Measurements from ENCODE around the gene BBC3.

The BBC3 gene

GRCh38 chr19:47188507-47189033, 42.4 kb downstream of the BBC3 start:
- no peak for DNase-seq

- DNase-seq: no peak
Observed at GRCh38 chr19:47187797-47188196, 43.2 kb downstream of the BBC3 start.

DNA sequence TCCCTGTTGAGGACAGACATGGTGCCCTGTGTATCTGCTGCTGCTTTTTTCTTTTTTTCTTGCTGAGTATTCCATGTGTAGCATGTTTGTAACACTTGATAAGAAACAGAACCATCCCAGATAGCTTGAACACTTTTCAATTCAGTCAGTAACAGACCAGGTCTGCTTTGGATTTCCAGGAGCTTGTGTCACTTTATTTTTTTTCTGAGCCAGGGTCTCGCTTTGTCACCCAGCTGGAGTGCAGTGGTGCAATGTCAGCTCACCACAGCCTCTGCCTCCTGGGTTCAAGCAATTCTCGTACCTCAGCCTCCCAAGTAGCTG, 43.7 kb downstream of the BBC3 start:
- no peak for DNase-seq

DNA sequence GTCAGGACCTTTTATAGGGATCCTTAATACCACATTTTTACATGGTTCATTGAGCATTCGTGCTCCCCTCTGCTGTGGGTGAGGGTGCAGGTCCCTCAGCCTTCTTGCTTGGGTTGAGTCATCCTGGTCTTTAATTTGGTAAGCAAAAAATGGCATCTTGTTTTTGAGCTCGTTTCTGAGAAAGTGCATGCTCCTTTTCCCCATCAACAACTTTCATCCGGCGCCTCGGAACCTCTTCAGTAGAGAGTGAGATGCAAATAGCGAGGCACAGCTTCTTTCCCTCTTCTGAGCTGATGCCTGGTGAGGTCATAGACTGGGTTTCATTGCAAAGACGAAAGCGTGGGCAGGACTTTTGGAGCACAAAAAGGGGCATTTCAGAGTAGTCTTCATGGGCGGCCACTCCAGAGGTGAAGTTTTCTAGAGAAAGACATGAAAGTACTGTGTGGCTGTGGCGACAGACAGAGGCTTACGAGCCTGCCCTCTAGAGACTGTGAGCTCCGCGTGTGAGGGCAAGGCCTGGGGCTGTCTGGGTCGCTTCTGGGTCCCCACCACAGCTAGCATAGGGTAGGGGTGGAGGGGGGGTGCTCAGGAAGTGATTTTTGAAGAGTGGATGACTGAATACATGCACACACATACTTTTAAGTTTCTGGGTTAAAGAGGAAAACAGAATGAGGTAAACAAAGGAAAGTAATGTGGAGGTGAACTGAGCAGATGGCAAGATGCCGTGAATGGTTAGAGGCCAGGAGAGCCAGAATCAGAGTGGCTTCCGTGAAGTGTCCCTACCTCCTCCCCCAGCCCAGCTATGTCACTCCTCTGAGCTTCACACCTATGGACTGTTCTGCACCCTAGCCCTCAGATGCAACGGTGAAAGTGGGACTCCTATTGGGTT, 44.3 kb downstream of the BBC3 start:
- no peak for DNase-seq

- DNase-seq: no peak
Observed at GRCh38 chr19:47183601-47184000, 47.4 kb downstream of the BBC3 start.

- DNase-seq: no peak
Observed at GRCh38 chr19:47179653-47180310, 51.2 kb downstream of the BBC3 start.

- no peak for DNase-seq
Observed at GRCh38 chr19:47176627-47177090, 54.3 kb downstream of the BBC3 start.

DNA sequence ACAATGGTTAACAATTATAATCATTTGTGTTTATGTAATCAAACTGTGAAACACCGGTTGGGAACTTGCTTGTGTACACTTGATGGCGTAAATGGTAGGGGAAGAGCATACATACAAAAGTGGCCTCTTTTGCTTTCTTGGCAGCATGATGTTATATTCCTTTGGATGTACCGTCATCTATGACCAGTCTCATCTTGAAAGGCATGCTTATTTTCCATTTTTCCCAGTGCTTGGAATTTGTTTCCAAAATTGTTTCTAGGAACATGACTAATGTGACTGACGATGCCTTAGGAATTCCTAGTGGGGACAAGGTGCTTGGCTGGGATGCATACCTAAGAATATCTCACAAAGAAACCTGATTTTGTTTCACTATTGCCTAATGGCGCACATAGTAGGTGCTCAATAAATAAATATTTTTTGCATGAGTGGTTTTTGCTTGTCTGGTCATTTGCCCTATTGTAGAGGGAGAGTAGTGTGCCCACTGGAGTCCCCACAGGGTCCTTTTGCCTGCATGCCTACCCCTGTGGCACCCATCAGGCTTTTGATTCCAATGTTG, 54.9 kb downstream of the BBC3 start:
- DNase-seq: no peak

DNA sequence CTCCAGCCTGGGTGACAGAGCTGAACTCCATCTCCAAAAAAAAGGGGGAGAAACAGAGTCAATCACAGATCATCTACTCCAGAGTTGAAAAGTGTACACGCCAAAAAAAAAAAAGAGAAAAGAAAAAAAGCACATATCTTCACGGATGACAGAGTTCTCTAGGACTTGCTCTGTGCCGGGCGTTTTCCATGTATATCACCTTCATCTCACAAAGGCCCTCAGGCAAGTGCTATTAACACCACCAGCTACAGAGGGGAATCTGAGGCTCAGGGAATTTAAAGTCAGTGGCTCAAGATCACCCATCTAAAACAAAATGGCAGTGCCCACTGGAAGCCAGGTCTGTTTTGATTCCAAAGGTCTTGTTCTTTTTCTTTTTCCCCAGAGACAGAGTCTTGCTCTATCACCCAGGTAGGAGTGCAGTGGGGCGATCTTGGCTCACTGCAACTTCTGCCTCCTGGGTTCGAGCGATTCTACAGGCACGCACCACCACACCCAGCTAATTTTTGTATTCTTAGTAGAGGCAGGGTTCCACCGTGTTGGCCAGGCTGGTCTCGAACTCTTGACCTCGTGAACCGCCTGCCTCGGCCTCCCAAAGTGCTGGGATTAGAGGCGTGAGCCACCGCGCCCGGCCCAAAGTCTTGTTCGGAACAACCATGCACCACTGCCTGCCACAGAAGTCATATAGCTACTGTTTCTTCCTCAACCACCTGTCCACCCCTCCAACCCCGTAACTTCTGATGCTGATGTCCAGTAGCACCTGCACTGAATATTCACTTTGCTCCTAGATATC, 58.1 kb downstream of the BBC3 start:
- no peak for DNase-seq

Measured in COR-L47 (cell line).